Subcutaneous adipose tissue (tissue), 4 donors: ENCODE measurements around the gene ARL5C. TPM values are rescaled to one million over a fixed set of nuclear protein-coding genes. Genes with fewer than 3 reads are reported as not detected.

Experiments
- total RNA-seq, 4 donors: library from RNA; depleted of rRNA; stranded (reverse); fragments of >200 nt; gene quantifications; one replicate each; pipeline ENCODE4 v1.1.0, GENCODE V29; 2016
- TF ChIP-seq, protein P1 (sequence below): fragments of 450-650 bp; IDR thresholded peaks from one replicate; pipeline ENCODE4 v1.5.1; 2016; ENCODE audit warnings: low read depth, mild to moderate bottlenecking, control low read depth, antibody characterized with exemption, moderate library complexity

Gene ARL5C
- total RNA-seq, 4 donors from 2014 or later, result not detected

DNA sequence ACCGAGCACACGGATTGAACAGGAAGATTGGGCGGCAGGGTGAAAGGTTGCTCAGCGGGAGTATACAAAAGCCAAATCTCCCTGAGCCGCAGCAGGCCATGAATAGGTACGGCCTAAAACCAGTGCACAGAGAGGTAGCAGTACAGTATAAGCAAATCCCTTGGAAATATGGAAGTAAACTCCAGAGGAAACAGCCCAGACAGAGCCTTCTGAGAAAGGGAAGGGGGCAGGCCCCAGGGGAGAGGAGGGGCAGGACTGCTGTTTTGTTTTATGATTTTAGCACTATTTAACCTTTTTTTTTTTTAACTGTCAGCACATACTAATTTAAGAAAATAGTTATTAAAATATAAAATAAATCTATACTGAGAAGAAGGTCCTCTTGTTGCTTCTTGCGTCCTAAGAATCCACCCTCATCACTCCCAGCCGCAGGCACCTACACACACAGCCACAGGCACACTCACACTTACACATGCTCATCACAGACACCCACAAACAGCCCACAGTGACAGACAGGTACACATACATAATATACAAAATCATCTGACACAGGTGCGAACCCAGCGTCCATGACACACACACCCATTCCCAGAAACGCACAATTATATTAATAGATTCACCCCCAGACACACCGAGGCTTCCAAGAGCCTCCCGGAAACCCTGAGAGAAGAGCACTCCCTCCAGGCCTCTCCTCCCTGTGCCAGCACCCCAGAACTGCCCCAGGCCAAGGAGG lies 27.4 kb downstream of the ARL5C start:
- TF ChIP-seq, protein P1, sequence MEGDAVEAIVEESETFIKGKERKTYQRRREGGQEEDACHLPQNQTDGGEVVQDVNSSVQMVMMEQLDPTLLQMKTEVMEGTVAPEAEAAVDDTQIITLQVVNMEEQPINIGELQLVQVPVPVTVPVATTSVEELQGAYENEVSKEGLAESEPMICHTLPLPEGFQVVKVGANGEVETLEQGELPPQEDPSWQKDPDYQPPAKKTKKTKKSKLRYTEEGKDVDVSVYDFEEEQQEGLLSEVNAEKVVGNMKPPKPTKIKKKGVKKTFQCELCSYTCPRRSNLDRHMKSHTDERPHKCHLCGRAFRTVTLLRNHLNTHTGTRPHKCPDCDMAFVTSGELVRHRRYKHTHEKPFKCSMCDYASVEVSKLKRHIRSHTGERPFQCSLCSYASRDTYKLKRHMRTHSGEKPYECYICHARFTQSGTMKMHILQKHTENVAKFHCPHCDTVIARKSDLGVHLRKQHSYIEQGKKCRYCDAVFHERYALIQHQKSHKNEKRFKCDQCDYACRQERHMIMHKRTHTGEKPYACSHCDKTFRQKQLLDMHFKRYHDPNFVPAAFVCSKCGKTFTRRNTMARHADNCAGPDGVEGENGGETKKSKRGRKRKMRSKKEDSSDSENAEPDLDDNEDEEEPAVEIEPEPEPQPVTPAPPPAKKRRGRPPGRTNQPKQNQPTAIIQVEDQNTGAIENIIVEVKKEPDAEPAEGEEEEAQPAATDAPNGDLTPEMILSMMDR, result no peak

GRCh38 chr17:39134878-39135277 lies 31.1 kb downstream of the ARL5C start:
- TF ChIP-seq, protein P1, result no peak

DNA sequence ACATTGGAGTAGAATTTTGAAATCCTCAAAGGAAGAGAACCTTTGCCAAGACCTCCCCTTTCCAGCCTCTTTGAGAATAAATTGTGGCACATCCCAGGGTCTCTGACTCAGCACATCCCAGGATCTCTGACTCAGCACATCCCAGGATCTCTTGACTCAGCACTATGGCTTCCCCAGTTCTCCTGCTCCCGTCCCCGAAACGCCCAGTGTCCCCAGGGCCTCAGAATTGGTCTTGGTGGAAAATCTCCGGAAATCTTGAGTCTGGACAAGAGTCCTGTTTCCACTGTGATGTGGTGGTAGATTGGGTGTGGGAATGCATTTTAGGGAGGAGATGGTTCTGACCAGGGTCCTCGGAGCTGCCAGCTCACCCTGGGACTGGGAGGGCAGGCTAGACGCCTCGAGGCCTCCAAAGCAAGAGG lies 33.8 kb downstream of the ARL5C start:
- TF ChIP-seq, protein P1, result no peak

DNA sequence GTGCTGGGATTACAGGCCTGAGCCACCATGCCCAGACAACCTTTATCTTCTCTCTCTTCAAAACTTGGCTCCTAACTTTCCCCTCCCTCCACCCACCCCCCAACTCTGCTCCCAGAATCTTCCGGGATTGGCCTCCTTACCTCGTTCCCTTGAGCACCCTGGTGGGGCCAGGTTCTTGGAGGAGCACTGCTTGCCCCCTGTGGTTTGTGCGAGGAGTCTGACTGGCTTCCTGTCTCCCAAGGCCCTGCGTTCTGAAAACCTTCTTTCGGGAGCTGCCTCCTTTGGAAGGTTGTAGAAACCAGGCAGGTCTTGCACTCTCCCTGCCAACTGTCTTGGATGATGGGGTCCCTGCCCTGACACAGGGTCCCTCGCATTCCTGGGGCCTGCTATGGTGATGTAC lies 34.3 kb downstream of the ARL5C start:
- TF ChIP-seq, protein P1, result no peak

DNA sequence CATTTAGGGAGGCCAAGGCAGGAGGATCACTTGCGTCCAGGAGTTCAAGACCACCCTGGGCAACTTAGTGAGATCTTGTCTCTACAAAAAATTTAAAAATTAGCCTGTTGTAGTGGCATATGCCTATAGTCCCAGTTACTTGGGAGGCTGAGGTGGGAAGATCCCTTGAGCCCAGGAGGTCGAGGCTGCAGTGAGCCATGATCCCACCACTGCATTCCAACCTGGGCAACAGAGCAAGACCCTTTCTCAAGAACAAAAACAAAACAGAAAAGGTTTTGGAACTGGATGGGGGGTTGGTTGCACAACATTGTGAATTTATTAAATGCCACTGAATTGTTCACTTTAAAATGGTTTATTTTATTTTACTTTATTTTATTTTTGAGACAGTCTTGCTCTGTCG lies 35.8 kb downstream of the ARL5C start:
- TF ChIP-seq, protein P1, result no peak

- TF ChIP-seq, protein P1, result no peak
Observed at GRCh38 chr17:39126436-39126835, 39.5 kb downstream of the ARL5C start.

GRCh38 chr17:39125143-39125875 lies 40.7 kb downstream of the ARL5C start:
- TF ChIP-seq, protein P1, result no peak
